Tibial nerve (tissue), 4 donors: ENCODE data around the gene CTRB2. TPM values are rescaled to one million over a fixed set of nuclear protein-coding genes. Genes with fewer than 3 reads are reported as not detected.
A peak's percentile ranks its signal among the peaks of the same experiment; 100 is the strongest.

Source experiments
- DNase-seq, 2 donors: peaks; one replicate each; pipeline ENCODE4 v3.0.0-alpha.2; 2019; ENCODE audit warnings: low spot score in 2 of 2
- H3K27ac ChIP-seq, 4 donors: fragments of 200-600 bp; sonication (generic) in 3 of 4; one replicate each; pipeline ENCODE4 v1.5.1; 2017 to 2019; ENCODE audit warnings: mild to moderate bottlenecking in 1 of 4
- H3K27me3 ChIP-seq, 2 donors: fragments of 200-600 bp; sonication (generic) in 1 of 2; one replicate each; pipeline versions ENCODE4 v1.5.1 to v1.6.0; 2017 to 2019
- H3K36me3 ChIP-seq, 3 donors: fragments of 200-600 bp; sonication (generic); one replicate each; pipeline ENCODE4 v1.5.1; 2018 to 2019
- H3K4me1 ChIP-seq, 4 donors: fragments of 200-600 bp; sonication (generic) in 3 of 4; one replicate each; pipeline ENCODE4 v1.5.1; 2017 to 2019
- H3K4me3 ChIP-seq, 4 donors: fragments of 200-600 bp; sonication (generic) in 3 of 4; one replicate each; pipeline ENCODE4 v1.5.1; 2017 to 2019; ENCODE audit warnings: mild to moderate bottlenecking in 1 of 4, moderate library complexity in 1 of 4
- H3K9me3 ChIP-seq, 4 donors: fragments of 200-600 bp; sonication (generic) in 3 of 4; one replicate each; pipeline ENCODE4 v1.5.1; 2017 to 2019
- EP300 ChIP-seq, 2 donors: sonication (generic); formaldehyde crosslinking; IDR thresholded peaks; one replicate each; pipeline ENCODE4 v1.6.1; 2017; ENCODE audit warnings: antibody characterized with exemption in 2 of 2, mild to moderate bottlenecking in 1 of 2
- POLR2A ChIP-seq, 2 donors: fragments of 450-650 bp; IDR thresholded peaks; one replicate each; pipeline ENCODE4 v1.6.1; 2017; ENCODE audit warnings: antibody characterized with exemption in 2 of 2, mild to moderate bottlenecking in 2 of 2, moderate library complexity in 2 of 2
- WGBS, 2 donors: methylation state at CpG; one replicate each; pipeline ENCODE4 v1.1.5; 2018; 5-methylcytosine and 5-hydroxymethylcytosine counted together
- total RNA-seq, 4 donors: library from RNA; depleted of rRNA; stranded (reverse); fragments of >200 nt; gene quantifications; one replicate each; pipeline ENCODE4 v1.1.0, GENCODE V29; 2016
- TF ChIP-seq, protein P1 (sequence below), 5 experiments: fragments of 200-600 bp in 3 of 5; fragments of 450-650 bp in 2 of 5; sonication (generic) in 3 of 5; IDR thresholded peaks; one replicate each; pipeline ENCODE4 v1.5.1; 2016 to 2019; ENCODE audit warnings: antibody characterized with exemption in 5 of 5, mild to moderate bottlenecking in 3 of 5, moderate library complexity in 2 of 5

The CTRB2 gene
- total RNA-seq, 4 donors from 2014 or later, result 4.2 to 45.0 (median 15.5) TPM

DNA sequence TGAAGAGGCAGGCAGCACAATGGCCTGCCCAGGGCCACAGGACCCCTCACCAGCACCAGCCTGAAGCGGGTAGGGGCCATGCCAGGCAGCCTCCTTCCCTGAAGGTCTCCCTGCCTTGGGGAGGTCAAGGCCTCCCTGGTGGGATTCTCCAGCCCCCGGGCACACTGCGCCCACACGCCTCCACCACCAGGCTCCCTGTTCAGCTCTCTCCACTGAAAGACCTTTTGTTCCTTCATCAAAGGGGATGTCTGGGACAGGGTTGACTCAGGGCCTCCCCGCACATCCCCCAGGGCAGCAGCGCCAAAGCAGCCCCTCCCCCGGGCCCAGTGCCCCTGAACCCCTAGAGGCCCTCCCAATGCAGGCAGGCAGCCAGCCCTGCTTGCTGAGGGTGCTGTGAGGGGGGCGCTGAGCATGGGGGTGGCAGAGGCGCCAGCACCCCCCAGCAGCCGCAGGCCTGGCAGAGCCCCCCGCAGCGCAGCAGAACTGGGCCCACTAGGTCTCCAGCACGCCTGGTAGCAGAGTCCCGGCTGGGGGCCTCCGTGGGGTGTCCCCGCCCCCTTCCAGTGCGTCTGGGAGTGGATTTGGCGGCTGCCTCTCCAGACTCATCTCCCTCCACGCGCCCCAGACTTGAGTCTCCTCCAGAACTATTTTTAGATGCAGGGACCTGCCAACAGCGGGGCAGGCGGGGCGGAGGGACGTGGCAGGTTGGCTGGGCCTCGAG lies 31.3 kb upstream of the CTRB2 start:
- Histone ChIP-seq H3K4me3 (no peak overlapping the region), H3K9me3 (no peaks in the 10 kb centered on the region), H3K27ac (peak overlapping the region; percentile 25 to 92 (median 77)), H3K27me3 (no peaks in the 10 kb centered on the region), H3K4me1 (peaks cover 0 to 84% (median 37%) of the 10 kb centered on the region in 4 donors), H3K36me3 (peaks cover 0 to 50% (median 0%) of the 10 kb centered on the region in 3 donors)
- 10 to 27% methylated on average over 12 to 20 of the region's 25 CpGs for WGBS, 2 donors
- DNase-seq, result peak; percentile 47 to 59
- TF ChIP-seq POLR2A (IDR thresholded peaks at IDR 0.05), result no peak
- TF ChIP-seq, protein P1, sequence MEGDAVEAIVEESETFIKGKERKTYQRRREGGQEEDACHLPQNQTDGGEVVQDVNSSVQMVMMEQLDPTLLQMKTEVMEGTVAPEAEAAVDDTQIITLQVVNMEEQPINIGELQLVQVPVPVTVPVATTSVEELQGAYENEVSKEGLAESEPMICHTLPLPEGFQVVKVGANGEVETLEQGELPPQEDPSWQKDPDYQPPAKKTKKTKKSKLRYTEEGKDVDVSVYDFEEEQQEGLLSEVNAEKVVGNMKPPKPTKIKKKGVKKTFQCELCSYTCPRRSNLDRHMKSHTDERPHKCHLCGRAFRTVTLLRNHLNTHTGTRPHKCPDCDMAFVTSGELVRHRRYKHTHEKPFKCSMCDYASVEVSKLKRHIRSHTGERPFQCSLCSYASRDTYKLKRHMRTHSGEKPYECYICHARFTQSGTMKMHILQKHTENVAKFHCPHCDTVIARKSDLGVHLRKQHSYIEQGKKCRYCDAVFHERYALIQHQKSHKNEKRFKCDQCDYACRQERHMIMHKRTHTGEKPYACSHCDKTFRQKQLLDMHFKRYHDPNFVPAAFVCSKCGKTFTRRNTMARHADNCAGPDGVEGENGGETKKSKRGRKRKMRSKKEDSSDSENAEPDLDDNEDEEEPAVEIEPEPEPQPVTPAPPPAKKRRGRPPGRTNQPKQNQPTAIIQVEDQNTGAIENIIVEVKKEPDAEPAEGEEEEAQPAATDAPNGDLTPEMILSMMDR (IDR thresholded peaks at IDR 0.05), result peak in 1 of 5 experiments; percentile 16

DNA sequence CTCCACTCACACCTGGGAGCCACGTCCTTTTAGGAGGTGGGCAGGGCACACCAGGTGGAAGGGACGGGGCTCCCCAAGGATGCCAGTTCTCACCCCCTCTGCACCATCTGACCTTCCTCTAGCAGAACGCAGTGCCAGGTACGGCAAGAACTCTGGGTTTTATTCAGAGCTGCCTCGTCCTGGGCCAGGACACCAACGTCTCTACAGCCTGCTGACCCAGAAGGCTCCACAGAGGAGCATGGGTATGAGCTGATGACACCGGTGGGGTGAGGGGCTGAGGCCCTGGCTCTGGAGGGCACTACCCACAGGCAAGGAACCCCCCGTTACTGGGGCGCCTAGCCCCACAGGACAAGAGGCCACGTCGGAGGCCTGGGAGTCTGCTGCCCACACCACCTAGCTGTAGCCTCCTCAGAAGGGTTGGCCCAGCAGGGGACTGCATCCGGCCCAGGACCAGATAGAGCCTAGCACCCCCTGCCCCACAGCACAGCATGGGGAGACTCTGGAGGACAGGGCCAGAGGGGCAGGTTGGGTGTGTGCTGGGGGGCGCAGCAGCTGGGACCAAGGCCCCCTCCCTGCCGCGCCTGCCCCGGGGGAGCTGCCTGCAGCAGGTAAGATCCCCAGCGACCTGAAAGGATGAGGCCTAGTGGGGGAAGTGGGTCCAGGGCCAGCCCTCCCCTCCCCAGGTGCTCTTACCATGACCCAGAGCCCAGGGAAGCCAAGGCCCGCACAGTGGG lies 30.6 kb upstream of the CTRB2 start:
- Histone ChIP-seq H3K4me3 (no peak overlapping the region), H3K36me3 (peaks cover 0 to 51% (median 2%) of the 10 kb centered on the region in 3 donors)
- WGBS, 2 donors, result 72 to 83% methylated on average over 9 to 15 of the region's 18 CpGs

DNA sequence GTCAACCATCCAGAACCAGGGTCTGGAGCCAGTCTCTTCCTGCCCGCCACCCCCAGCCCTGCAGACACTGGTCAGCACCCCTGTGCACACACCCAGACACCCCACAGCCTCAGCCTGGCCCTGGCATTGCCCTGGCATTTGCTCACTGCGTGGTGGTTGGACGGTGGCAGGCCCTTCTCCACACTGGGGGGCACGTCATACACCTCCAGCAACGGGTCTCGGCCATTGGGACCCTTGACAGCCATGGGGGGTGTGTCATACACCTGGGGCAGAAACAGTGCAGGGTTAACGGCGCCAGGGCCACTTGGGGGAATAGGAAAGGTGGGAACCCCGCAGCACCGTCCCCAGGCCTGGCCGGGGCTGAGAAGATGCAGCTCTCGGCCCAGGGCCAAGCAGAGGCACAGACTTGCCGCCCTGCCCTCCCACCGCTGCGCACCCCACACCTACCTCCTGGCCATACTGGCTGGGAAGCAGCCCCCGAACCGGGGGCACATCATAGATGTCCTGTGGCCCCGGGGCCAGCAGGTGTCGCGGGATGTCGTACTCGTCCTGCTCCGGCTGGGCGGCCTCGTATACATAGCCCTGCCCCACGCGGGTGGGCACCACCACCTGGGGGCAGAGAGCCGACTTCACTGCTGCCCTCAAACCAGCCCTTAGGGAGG lies 29.9 kb upstream of the CTRB2 start:
- peaks cover 0 to 49% (median 2%) of the 10 kb centered on the region in 3 donors for H3K36me3 ChIP-seq

More for the DNA sequence above, 30.6 kb upstream of the CTRB2 start:
- no peak for TF ChIP-seq POLR2A (IDR thresholded peaks at IDR 0.05)
- TF ChIP-seq, protein P1 (IDR thresholded peaks at IDR 0.05), result no peak
- TF ChIP-seq EP300 (IDR thresholded peaks at IDR 0.05), result no peak
- H3K27ac ChIP-seq, result peak overlapping the region; percentile 25 to 92 (median 77)
- no peaks in the 10 kb centered on the region for H3K9me3 ChIP-seq
- peaks cover 0 to 80% (median 36%) of the 10 kb centered on the region in 4 donors for H3K4me1 ChIP-seq
- H3K27me3 ChIP-seq, result no peaks in the 10 kb centered on the region
- no peak for DNase-seq

DNA sequence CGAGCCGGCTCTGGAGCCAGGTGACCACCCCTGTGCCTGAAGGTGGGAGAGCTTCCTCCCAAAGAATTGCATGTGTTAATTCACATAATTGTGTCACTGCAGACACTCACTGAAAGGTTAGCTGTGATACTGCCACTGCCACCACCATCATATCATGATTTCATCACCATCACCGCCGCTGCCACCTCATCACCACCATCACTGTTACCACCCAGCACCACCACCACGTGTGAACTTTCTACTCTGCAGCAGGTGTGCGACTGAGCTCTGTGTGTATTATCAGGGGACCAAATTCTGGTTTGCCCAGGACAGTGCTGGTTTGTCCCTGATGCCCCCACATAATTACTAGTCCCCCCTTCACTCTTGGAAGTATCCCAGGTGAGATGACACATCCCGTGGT lies 29.3 kb upstream of the CTRB2 start:
- peaks cover 0 to 49% (median 2%) of the 10 kb centered on the region in 3 donors for H3K36me3 ChIP-seq

More for the DNA sequence above, 29.9 kb upstream of the CTRB2 start:
- WGBS, 2 donors, result 87 to 89% methylated on average over 3 to 28 of the region's 28 CpGs
- TF ChIP-seq POLR2A (IDR thresholded peaks at IDR 0.05) (no peak), EP300 (IDR thresholded peaks at IDR 0.05) (no peak)
- TF ChIP-seq, protein P1 (IDR thresholded peaks at IDR 0.05), result no peak
- Histone ChIP-seq H3K4me1 (peaks cover 0 to 73% (median 36%) of the 10 kb centered on the region in 4 donors), H3K4me3 (no peak overlapping the region), H3K27me3 (no peaks in the 10 kb centered on the region), H3K27ac (peak overlapping the region in 2 of 4 donors; percentile 86 to 92), H3K9me3 (no peaks in the 10 kb centered on the region)
- DNase-seq, result no peak

More for the DNA sequence above, 29.3 kb upstream of the CTRB2 start:
- peak overlapping the region in 1 of 4 donors; percentile 51 for H3K27ac ChIP-seq
- H3K4me1 ChIP-seq, result peaks cover 0 to 67% (median 36%) of the 10 kb centered on the region in 4 donors
- 79 to 80% methylated on average over 7 of the region's 7 CpGs for WGBS, 2 donors
- H3K4me3 ChIP-seq, result no peak overlapping the region
- H3K27me3 ChIP-seq, result no peaks in the 10 kb centered on the region
- H3K9me3 ChIP-seq, result no peaks in the 10 kb centered on the region
- TF ChIP-seq POLR2A (IDR thresholded peaks at IDR 0.05), result no peak
- TF ChIP-seq EP300 (IDR thresholded peaks at IDR 0.05), result no peak
- TF ChIP-seq, protein P1 (IDR thresholded peaks at IDR 0.05), result no peak
- DNase-seq, result no peak
